Islet of Langerhans (tissue), 1 donor: ENCODE results near the gene IFITM5.
"Not testable (repeated sequence)": the region's sequence is repeated elsewhere in the genome, so short reads cannot be mapped to it uniquely, and the experiment has no call there.

ENCODE experiments used
- FAIRE-seq: peaks from one replicate; lab custom pipeline; 2011; peaks lifted over from hg19 to GRCh38; lab: Jason Lieb, UNC

Gene IFITM5

GRCh38 chr11:294780-295179, 4.5 kb downstream of the IFITM5 start:
- no peak for FAIRE-seq

- no peak for FAIRE-seq
These were observed 5.3 kb downstream of the IFITM5 start for GRCh38 chr11:293852-294661.

GRCh38 chr11:293271-293851, 6.0 kb downstream of the IFITM5 start:
- FAIRE-seq: no peak

- no peak for FAIRE-seq
These were observed 6.9 kb downstream of the IFITM5 start for GRCh38 chr11:292211-293121.

- FAIRE-seq: no peak
These were observed 7.8 kb downstream of the IFITM5 start for GRCh38 chr11:291281-292210.

GRCh38 chr11:290621-291231, 8.6 kb downstream of the IFITM5 start:
- FAIRE-seq: no peak

- no peak for FAIRE-seq
These were observed 9.4 kb downstream of the IFITM5 start for GRCh38 chr11:289712-290620.

- FAIRE-seq: no peak
These were observed 10.0 kb downstream of the IFITM5 start for GRCh38 chr11:289398-289711.

GRCh38 chr11:288478-289397, 10.6 kb downstream of the IFITM5 start, which contains the start of gene PGGHG:
Gene PGGHG, plus strand, starts transcription at chr11:289126. Its CDS starts 691 bp downstream, at chr11:289817.
- no peak for FAIRE-seq

GRCh38 chr11:287821-288477, 11.4 kb downstream of the IFITM5 start:
- no peak for FAIRE-seq

- not testable (repeated sequence) for FAIRE-seq
These were observed 12.1 kb downstream of the IFITM5 start for GRCh38 chr11:286977-287820.

- FAIRE-seq: no peak
These were observed 13.5 kb downstream of the IFITM5 start for GRCh38 chr11:285894-286220.

- no peak for FAIRE-seq
These were observed 14.1 kb downstream of the IFITM5 start for GRCh38 chr11:285021-285893.

GRCh38 chr11:284105-285020, 15.0 kb downstream of the IFITM5 start:
- FAIRE-seq: no peak

- FAIRE-seq: no peak
These were observed 15.8 kb downstream of the IFITM5 start for GRCh38 chr11:283405-284104.
